Right forelimb (tissue), 1 donor: Measurements from ENCODE around the gene LEFTY1.
"Not testable (repeated sequence)": the region's sequence is repeated elsewhere in the genome, so short reads cannot be mapped to it uniquely, and the experiment has no call there.

Experiments
- DNase-seq: peaks from one replicate; pipeline ENCODE4 v3.0.0-alpha.2; 2018

LEFTY1 gene, protein sequence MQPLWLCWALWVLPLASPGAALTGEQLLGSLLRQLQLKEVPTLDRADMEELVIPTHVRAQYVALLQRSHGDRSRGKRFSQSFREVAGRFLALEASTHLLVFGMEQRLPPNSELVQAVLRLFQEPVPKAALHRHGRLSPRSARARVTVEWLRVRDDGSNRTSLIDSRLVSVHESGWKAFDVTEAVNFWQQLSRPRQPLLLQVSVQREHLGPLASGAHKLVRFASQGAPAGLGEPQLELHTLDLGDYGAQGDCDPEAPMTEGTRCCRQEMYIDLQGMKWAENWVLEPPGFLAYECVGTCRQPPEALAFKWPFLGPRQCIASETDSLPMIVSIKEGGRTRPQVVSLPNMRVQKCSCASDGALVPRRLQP

GRCh38 chr1:225888898-225889601 lies at the start of gene LEFTY1:
Gene LEFTY1 (minus strand): TSS chr1:225889146. CDS start chr1:225889066, 80 bp downstream.
- DNase-seq: no peak

DNA sequence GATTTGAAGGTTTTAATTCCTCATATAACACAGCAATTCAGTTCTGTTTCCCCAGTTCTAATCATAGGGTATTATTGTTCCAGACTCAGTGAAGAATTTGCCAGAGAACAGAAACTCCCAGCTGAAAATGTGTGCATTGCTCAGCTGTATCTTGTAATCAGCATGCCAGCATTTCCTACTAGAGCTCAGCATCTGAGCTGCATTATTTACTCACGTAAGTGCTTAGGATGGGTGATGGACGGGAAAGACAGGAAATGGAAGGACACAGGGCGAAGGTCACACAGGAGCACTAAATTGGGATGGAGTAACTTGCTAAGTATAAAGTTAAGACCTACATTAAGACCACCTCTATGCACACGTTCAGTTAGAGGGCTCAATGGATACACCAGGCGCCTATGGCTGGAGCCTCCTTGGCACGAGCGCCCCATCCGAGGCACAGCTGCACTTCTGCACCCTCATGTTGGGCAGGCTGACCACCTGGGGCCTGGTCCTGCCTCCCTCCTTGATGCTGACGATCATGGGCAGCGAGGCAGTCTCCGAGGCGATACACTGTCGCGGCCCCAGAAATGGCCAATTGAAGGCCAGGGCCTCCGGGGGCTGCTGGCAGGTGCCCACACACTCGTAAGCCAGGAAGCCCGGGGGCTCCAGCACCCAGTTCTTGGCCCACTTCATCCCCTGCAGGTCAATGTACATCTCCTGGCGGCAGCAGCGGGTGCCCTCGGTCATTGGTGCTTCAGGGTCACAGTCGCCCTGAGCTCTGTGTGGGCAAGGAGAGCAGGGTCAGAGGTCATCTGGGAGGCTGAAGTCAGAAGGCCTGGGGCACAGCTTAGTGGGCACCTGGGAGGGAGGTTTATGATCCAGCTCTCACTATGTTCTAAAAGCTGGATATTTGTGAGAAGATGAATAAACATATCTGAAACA lies 48.4 kb upstream of the LEFTY1 start:
- no peak for DNase-seq

GRCh38 chr1:225936523-225936922 lies 47.6 kb upstream of the LEFTY1 start:
- DNase-seq: no peak

DNA sequence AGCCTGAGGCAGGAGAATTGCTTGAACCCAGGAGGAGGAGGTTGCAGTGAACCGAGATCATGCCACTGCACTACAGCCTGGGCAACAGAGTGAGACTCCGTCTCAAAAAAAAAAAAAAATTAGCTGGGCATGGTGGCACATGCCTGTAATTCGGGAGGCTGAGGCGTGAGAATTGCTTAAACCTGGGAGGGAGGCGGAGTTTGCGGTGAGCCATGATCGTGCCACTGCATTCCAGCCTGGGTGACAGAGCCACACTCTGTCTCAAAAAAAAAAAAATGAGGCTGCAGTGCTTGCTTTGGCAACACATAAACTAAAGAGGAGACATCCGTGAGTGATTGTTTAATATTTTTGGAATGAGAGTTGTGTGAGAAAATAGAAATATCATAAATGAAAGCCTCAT lies 47.1 kb upstream of the LEFTY1 start:
- not testable (repeated sequence) for DNase-seq

DNA sequence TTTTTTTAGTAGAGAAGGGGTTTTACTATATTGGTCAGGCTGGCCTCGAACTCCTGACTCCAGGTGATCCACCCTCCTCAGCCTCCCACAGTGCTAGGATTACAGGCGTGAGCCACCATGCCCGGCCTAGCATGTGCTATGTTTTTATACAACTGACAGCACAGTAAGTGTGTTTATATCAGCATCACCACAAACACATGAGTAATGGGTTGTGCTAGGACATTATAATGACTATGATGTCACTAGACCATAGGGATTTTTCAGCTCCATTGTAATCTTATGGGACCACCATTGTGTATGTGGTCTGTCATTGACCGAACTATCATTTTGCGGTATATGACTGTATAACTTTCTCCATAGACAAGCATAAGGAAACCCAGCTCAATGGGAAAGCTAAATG lies 45.8 kb upstream of the LEFTY1 start:
- no peak for DNase-seq

GRCh38 chr1:225933072-225933471 lies 44.1 kb upstream of the LEFTY1 start:
- DNase-seq: no peak

- no peak for DNase-seq
Measured at GRCh38 chr1:225931270-225932136, 42.6 kb upstream of the LEFTY1 start.

DNA sequence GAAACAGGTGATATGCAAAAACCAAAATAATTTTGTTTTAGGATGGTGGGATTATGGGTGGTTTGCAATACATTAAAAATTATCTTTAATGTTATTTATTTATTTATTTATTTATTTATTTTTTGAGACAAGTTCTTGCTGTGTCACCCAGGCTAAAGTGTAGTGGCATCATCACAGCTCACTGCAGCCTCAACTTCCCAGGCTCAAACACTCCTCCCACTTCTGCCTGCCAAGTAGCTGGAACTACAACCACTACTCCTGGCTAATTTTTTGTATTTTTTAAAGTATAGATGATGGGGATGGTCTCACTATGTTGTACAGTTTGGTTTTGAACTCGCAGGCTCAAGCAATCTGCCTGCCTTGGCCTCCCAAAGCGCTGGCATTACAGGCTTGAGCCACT lies 41.6 kb upstream of the LEFTY1 start:
- DNase-seq: no peak

GRCh38 chr1:225929462-225929861 lies 40.5 kb upstream of the LEFTY1 start:
- DNase-seq: not testable (repeated sequence)

GRCh38 chr1:225928186-225929175 lies 39.5 kb upstream of the LEFTY1 start:
- DNase-seq: no peak

DNA sequence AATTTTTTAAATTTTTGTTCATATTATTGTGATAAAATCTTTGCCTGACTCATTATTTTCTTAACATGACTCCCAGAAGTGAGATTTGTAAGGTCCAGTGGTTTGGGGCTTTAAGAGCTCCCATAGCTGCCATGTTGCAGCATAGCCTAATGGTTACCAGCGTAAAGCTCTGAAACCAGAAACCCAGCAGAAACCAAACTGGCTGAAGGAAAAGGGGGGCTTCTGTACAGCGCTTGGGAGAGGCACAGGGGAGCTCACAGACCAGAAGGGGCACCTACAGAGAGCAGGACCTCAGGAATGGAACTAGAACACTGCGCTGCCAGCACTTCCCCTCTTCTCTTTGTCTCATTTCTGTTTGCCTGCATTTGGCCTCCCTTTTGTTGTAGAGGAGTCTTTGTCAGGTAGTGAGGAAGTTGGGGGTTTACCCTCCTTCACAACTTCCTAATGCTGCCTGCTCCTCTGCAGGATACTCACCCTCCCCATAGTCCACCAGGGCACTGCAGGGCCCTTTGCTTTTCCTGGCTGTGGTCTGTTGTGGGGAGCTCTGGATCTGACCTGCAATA lies 37.7 kb upstream of the LEFTY1 start:
- no peak for DNase-seq

GRCh38 chr1:225923692-225924555 lies 35.0 kb upstream of the LEFTY1 start, which contains the start of gene PYCR2:
Gene PYCR2 (minus strand): TSS chr1:225924250. CDS start chr1:225924110, 140 bp downstream.
- DNase-seq: peak; percentile 96

GRCh38 chr1:225923381-225923691 lies 34.4 kb upstream of the LEFTY1 start:
- no peak for DNase-seq

DNA sequence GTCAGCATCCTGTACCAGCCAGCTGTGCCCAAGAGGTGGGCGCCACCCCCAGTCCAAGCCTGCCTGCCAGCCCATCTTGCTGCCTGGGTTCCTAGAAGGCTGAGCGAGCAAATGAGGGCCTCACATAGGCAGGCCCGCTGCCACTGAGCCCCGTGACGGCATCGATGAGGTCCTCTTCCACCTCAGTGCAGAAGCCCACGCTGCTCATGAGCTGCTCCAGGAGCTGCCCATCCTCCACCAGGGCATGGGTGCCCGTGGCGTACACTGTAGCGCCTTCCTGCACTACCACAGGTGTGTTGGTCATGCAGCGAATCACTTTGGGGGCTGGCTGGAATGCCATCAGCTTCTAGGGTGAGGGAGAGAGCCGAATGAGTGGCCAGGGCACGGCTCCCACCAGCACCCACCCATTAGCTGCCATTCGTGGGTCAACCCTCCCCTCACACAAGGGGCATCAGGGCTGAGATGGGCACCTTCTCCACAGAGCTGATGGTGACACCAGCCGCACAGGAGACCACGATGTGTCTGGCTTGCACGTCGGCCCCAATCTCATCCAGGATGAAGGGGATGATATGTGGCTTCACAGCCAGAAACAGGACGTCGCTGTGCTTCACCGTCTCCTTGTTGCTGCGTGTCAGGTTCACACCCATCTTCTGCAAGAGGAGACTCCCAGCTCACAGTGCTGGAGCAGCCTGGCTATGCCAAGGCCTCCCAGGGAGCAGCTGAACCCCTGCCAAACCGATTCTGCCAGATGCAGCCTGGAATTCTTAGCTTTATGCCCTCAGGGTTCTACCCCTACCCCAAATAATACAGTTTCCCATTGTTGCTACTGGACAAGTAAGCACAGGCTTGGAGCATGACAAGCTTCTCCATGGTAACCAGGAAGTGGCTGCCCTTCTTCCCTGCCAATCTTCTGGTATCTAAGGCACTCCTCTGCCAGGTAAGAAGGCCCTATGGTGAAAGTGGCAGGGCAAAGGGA lies 33.1 kb upstream of the LEFTY1 start:
- DNase-seq: no peak

GRCh38 chr1:225919906-225920305 lies 31.0 kb upstream of the LEFTY1 start:
- DNase-seq: no peak

DNA sequence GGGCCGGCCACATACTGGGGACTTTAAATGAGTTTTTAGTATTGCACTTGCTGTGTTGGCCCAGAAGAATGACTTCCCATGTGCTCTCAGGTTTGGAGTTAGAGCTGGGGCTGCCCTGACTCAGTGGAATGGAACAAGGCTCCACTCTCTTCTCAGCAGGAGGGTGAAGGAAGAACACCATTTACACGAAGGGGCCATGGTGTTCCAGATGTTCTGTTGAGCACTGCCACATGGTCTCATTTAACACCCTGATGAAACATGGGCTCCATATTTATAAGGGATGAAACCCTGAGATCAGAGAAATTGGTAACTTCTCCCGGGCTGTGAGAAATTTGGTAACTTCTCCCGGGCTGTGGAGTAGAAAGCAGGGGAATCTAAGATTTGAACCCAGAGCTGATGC lies 29.3 kb upstream of the LEFTY1 start:
- DNase-seq: no peak

DNA sequence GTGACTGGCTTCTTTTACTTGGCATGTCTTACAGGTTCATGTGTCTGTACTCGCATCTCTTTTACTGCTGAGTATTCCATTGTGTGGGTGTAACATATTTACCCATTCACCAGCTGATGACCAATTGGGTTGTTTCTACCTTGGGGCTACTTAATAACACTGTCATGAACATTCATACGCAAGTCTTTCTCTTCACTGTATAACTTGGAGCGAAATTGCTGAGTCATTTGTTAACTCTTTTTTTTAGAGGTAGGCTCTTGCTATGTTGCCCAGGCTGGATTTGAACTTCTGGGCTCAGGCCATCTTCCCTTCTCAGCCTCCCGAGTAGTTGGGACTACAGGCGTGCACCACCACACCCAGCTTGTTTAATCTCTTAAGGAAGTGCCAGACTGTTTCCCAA lies 28.6 kb upstream of the LEFTY1 start:
- DNase-seq: no peak

- no peak for DNase-seq
Measured at GRCh38 chr1:225917101-225917500, 28.2 kb upstream of the LEFTY1 start.
